ENCODE results near the gene SUSD4.

SUSD4 gene

DNA sequence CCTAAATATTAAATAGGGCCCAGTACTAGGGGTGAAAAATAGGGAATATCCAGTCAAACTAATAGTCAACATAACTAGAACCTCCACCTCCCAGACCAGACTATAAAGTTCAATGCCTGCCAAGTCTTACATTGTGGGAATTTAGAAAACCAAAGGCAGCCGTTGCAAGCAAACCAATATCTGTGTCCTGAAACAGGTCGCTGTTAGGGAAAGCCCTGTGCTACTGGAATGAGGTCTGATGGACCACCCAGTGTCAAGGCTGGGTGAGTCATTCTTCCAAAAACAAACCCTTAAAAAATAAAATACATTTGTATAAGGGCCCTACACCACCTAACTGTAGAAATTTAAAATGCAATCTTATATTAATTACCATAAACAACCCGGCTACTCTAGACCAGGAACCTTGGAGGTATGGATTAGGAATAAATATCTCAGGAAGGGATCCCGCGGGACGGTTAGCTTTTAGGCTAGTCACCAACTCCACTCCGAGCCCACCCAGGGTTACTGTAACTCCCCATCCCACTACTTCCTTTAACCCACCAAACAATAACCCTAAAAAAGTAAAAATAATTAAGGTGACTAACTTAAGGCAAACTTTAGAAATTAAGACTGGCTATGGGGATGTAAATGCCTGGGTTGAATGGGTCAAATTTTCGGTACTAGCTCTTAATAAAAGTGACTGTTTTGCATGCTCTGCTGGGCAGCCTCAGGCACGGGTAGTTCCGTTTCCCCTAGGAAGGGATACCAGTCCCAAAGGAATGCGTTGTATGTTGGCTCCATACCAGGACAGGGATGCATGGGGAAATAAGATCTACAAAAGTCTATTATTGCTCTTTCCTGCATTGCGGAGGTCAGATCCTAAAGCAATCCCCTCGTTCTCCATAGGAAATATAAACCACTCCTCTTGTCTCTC, 155.6 kb downstream of the SUSD4 start:
- DNase-seq, result no peak

DNA sequence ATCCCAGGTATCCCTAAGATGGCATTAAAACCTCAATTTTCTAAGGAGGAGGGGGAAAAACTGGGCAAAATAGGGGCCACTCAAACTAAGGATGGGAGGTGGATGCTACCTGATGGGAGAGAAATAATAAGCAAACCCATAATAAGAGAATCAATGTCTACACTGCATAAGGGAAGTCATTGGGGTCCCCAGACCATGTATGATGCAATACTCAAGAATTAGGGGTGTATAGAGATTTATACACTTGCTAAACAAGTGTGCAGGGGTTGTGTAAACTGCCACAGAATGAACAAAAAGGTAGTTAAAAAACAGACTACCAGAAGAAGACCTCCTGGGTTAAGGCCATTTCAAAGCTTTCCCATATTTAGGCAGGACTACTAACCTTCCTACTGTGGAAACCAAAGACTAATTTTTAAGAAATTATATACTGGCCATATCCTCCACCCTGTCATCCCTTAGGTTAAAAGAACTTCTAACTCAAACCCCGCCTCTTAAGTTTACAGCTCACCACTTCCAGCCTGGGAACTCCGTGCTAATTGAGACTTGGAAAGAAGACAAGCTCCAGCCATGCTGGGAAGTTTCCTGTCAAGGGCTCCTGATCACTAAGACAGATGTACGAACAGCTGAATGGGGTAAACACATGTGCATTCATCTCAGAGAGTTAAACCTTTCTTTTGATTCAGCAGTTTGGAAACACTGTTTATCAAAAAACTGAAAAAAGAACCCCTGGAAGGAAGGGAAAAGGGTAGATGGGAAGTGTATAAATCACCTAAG, 156.5 kb downstream of the SUSD4 start:
- DNase-seq, result no peak

DNA sequence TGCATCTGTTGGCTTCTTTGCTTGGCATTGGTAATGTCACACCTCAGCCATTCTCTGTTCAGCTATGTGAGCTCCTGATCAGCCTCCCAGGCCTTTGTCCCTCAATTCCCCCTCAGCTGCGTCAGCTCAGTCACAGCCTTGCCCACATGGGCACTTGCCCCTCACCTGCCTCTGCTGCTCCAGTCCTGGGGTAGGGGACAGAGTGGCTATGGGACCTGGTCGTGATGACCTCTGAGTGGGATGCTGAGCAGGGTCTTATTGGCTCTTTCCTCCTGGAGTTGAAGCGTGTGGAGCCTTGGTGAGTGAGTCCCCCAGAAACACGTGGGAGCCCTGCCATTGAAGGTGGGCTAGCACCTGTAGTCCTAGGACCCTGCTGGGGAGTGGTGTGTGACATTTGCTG, 159.6 kb downstream of the SUSD4 start:
- DNase-seq, result no peak

DNA sequence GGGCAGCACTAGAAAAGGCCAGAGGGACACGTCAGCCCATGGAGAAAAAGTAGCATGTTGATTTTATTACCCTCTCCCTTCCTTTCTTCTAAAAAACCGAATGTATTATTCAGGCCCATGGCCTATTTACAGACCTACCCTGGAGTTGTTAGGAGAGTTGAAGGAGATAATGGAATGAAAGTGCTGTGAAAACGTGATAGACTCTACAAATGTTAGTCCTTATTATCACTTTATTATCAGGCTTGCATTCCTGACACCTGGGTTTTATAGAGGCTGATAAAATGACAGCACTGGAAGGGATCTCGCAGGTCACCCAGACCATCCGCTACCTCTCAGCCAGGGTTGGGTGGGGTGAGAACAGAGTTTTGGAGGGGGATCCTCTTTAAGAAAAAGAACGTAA, 160.3 kb downstream of the SUSD4 start:
- DNase-seq, result no peak

DNA sequence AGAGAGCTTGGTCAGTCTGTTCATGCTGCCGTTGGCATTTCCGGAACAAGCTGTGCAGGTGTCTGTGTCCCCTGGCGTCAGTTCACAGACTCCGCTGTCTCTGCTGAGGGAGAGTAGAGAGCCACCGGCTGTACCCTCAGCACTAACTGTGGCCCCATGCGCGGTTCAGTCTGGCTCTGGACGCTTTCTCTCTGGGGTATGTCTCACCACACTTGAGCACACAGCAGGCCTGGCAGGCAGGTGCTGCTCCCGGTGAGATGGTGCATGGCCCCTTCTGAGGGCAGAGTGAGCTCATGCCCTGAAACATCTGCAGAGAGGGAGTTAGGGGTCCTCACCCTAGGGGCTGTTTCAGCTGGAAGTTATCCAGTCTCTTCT, 161.0 kb downstream of the SUSD4 start:
- no peak for DNase-seq

DNA sequence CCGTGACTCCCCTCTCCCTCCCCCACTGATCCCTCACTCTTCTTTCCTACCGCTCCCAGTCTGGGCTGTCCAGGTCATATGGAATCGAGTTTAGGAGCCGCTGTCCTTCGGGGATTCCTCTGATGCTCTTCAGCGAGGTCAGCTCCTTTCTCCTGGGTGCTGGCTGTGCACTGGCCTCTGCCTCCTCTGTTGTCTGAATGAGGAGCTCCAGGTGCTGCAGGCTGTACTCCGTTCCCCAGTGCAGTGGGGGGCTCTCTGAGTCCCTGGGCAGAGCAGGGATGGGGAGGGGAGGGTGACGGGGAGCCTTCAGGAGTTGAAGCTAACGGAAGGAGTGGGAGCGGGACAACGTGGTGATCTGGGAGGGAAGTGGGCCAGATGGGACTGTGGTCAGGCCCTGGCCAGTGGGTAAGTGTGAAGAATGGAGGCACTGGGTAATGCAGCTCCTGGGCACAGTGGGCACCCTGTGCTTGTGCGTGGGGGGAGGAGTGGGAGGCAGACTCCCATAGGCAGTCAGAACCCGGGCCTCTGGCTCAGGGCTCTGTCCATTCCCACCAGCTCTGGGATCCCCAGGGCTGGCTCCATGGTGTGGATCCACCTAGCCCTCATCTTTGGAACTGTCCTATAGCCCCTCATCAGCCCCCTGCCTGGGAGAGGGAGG, 161.5 kb downstream of the SUSD4 start:
- no peak for DNase-seq

DNA sequence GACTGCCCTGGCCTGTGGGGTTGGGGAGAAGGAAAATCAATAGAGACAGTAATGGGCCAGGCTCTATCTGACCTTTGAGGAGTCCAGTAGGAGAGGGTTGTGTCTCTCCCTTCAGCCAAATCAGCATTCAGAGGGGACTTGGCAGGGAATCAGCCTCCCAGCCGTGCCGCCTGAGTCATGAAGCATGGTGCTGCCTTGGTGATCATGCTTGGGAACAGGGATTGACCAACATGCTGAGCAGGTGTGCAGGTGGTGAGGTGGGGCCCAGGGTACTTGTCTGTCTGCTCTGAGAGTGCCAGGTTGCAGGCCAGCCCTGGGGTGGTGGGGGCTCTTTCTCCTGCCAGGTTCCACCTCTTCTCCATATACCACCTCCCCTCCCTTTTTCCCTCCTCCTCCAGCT, 162.0 kb downstream of the SUSD4 start:
- DNase-seq, result peak; percentile 18

DNA sequence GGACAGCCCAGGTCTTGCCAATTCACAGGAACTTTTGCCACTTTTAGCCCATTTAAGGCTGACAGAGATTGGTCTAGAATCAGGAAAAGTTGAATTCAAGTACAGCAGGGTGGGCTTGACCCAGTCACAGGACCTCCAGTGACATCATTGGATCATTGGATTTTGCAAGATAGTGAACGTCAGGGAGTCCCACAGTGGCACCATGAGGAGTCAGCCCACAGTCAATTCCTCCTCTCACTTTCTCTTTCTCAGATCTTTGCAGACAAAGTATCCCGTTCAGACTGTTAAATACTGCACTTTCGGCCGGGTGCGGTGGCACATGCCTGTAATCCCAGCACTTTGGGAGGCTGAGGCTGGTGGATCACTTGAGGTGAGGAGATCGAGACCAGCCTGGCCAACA, 163.1 kb downstream of the SUSD4 start:
- no peak for DNase-seq

DNA sequence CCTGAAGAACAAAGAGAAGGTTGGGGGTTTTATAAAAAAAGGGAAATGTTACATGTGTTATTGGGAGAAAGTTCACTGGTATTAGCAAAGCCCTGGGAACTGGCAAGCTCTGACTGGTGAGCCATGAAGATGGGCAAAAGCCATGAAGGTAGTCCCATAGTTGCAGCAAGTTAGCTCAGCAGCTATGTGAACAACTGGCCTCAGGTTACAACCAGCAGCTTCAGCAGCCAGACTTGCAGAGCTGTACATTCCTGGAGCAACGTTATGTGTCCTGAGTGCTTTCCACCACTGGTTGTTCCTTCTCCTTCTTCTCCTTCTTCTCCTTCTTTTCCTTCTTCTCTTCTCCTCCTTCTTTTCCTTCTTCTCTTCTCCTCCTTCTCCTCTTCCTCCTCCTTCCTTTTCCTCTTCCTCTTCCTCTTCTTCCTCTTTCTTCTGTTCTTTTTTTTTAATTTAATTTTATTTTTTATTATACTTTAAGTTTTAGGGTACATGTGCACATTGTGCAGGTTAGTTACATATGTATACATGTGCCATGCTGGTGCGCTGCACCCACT, 164.8 kb downstream of the SUSD4 start:
- no peak for DNase-seq

DNA sequence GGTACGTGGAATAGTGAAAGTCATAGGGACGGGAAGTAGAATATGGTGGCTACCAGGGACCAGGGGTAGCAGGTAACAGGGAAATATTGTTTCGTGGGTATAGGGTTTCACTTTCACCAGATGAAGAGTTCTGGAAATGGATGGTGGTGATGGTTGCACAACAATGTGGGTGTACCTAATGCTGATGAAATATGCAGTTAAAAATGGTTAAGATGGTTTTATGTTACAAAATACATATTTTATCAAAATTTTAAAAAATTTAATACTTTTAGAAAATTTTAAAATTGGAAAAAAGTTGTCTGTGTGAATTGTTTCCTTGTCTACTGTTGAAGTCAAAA, 165.4 kb downstream of the SUSD4 start:
- no peak for DNase-seq

DNA sequence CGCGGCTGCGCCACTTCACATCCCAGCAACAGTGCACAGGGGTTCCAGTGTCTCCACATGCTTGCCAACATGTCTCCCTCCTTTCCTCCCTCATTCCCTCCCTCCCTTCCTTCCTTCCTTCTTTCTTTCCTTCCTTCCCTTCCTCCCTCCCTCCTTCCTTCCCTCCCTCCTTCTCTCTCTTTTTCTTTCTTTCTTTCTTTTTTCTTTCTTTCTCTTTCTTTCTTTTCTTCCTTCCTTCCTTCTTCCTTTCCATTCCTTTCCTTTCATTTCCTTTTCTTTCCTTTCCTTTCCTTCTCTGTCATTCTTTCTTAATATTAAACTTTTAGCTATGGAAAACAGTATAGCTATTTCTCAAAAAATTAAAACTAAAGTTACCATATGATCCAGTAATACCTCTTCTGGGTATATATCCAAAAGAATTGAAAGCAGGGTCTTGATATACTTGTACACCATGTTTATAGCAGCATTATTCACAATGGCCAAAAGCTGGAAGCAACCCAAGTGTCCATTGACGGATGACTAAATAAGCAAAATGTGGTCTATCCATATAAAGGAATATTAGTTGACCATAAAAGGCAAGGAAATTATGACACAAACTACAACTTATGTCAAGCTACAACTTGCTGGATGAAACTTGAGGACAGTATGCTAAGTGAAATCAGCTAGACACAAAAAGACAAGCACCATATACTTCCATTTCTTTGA, 165.9 kb downstream of the SUSD4 start:
- no peak for DNase-seq

DNA sequence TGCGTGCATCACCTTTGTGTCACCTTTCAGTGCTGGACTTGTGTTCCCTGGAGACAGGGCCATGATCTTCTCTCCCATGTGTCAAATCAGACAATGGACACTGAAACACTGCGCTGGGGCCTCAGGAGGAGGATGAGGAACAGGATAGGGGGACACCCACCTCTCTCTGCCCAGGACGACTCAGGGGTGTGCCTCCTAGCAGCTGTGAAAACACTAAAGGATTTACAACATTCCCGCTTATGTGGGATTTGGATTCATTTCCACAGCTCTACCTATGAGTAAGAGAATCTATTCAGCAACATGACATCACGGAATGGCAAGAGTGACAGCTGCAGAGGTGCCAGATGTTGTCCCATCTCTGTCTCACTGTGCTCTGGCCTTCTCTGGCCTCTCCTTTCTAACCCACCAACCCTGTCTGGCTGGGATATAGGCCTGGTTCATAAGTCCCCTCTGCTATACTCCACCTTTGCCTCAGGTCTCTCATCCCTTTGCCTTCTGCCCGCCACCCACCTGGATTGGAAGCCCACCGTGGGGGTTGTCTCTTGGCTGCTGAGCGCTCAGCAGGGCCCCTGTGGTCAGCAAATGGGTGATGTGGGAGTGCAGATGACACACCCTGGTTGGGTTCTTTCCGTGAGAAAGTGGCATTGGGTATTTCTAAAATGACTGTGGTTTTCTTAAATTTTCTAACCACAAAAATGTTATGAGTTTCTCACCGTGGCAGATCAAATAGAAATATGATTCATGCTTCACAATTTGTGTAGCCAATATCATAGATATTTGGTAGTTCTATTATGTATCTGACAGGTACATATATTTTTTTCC, 173.9 kb downstream of the SUSD4 start:
- no peak for DNase-seq

DNA sequence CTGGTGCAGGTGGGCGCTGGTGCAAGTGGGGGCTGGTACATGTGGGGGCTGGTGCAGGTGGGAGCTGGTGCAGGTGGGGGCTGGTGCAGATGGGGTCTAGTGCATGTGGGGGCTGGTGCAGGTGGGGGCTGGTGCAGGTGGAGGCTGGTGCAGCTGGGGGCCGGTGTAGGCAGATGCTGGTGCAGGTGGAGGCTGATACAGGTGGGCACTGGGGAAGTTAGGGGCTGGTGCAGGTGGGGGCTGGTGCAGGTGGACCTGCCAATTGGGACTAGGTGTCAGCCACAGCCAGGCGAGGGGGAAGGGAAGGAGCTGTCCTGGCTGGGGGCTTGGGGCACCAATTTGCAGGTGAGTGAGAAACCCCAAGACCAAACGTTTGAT, 174.5 kb downstream of the SUSD4 start:
- no peak for DNase-seq

DNA sequence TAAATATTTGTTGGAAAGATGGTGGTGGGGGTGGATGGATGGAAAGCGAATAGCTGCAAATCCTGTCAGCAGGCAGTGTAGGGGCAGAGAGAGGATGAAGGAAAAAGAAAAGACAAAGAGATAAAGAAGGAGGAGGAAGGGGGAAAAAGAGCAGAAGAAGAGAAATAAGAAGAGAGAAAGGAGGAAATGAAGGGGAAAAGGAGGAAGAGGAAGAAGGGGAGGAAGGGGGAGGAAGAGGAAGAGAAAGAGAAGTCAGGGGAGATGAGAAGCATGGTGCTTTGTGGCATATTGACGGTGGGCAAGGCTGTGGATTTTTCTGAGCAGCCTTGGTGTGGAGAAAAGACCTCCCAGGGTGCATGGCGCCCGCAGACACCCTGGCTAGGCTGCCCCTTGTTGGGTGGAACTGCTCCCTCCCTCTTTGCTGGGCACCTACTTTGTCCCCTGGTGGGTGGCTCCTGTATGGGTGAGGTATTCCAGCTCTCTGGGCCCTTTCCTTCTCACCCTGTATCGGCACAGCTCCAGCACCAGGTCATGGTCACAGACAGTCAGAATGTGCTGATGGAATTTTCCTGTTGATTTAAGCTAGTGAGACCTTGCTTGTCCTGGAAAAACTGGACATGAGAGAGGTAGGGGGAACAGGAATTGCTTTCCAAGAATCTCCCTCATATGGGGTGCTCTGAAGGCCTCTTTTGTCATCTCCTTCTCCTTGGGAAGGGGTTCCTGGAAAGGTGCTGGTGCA, 175.2 kb downstream of the SUSD4 start:
- DNase-seq, result no peak

DNA sequence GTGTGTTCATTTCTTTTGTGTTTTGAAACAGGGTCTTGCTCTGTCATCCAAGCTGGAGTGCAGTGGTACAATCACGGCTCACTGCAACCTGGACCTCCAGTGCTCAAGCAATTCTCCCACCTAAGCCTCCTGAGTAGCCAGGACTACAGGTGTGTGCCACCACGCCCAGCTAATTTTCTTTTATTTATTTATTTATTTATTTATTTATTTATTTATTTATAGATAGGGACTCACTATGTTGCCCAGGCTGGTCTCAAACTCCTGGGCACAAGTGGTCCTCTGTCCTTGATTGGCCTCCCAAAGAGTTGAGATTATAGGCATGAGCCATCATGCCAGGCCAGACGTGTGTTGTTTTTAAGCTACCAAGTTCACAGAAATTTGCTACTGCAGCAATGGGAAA, 177.2 kb downstream of the SUSD4 start:
- no peak for DNase-seq

DNA sequence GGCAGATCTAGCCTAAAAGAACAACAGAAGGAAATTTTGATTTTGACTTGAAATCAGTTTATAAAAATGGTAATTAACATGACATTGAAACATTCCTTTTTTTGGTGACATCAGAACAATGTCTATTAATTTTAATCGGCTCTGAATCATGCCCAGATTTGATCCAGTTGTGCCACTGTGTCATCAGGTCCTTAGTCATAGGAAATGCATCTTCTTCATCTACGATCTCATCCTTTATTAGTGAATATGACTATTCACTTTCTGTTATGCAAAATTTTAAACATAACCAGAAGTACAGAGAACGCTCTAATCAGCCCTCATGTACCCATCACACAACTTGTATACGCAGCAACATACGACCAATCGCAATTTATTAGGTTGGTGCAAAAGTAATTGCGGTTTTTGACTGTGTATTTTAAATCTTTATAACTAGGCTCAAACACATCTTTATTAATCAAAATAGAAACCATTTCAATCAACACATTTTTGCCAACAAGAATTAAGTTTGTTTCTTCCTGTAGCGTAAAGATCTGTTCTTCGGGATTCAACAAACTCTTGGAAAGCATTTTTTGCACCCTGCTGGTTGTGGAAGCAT, 180.6 kb downstream of the SUSD4 start:
- no peak for DNase-seq

DNA sequence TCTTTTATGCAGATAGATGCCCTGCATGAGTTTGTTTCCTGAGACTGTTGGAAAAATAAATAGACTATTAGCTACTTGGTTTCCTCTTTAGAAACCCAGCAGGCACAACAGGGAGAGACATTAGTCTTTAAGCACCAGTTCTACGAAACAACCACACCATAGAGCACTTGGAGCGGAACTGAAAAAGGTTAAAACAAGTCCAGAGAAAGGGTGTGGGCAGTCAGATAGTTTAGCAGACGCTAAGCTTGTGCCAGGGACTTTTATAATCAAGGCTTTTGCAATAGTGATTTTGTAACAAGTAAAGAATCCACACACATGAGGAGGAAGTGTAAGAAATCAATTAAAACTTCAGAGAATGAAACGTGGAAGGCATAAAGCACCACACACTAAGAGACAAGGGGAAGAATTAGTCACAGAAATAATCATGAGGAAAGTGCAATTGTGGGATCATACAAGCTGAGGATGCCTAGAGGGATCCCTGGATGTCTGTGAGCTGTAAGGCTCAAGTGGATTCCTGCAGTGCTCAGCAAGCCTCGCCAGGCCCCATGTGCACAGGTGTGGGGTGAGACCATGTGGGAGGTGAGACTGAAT, 183.2 kb downstream of the SUSD4 start:
- DNase-seq, result no peak

DNA sequence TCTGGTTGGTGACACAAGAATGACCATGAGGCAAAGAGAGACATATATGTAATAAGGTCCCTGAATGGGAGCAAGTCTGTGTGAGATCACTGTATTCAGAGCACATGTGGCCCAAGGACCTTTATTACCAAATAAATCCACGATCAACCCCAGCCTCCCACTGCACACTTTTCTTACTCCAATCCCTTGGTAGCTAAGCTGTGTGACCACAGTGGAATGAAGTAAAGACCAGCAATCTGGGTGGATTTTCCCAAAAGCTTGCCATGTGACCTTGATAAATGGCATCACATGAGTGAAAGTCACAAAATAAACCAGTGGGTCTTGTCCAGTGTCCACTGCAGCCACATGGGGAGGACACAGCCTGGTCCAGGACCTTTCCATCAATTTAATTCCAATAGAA, 184.2 kb downstream of the SUSD4 start:
- no peak for DNase-seq

DNA sequence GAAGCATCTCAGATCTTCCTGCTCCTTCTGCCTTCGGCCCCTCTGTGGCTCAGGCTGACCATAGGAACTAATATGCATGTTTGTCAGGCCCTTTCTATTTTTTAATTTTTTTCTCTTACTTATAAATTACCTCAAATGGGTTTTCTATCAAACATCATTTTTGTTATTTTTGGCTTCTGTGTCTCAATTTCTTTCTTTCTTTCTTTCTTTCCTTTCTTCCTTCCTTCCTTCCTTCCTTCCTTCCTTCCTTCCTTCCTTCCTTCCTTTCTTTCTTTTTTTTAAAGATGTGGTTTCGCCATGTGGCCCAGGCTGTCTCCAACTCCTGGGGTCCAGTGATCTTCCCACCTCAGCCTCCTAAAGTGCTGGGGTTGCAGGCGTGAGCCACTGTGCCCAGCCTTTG, 184.7 kb downstream of the SUSD4 start:
- DNase-seq, result no peak

DNA sequence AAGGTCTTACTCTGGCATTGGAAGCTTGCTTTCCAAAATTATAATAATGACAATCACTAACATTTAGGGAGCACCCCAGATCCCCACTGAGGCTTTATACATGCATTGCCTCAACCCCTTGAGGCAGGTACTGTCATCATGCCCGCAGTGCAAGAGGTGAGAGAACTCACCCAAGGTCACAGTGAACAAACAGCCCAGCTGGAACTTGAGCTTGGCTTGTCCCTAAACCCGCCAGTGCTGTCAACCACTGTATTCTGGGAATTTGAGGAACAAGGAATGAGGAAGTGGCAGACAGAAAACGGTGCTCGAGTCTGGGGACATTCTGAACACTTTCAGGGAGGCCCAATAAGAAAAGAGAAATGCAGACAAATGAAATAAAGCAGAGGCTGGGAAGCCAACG, 186.3 kb downstream of the SUSD4 start:
- no peak for DNase-seq

DNA sequence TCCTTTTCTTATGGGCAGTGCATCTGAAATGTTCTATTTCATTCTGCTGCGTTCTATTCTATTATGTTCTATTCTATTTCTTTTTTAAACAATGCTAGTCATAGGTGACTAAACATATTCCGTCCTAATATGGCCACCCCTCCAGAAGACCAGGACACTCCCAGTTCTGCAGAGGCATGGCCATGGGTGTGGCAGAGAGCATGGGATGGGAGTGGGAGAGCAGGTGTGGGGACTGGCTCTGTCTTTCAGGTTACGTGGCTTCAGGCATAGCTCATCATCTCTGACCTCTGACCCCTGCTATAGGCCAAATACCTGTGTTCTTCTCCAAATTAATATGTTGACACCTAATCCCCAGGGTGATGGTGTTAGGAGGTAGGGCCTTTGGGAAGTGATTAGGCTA, 187.5 kb downstream of the SUSD4 start:
- DNase-seq, result no peak
